ENCODE measurements around the gene CAST.

The CAST gene

DNA sequence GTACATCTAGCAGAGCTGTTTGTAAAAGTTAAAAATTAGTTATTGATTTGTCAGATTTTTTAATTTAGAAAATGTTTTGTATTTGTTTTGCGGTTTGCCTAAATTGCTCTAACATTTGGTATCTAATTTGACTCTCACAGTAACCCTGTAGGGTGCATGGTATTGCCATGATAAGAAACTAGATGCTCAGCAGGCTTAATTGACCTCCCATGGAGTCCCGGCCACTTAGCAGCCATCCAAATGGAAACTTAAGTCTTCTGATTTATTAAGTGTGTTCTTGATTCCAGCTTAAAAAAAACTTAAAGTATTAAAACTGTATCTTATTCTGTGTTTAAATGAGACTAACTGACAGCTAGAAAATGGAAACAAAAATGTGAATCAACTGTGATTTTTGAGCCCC, 54.5 kb downstream of the CAST start:
- no peak overlapping the region for H3K27ac ChIP-seq (ENCODE audit: low read depth, low read length)
- peaks cover 58% of the 10 kb centered on the region for H3K4me1 ChIP-seq (ENCODE audit: insufficient read depth, low read length)
- no peaks in the 10 kb centered on the region for H3K9me3 ChIP-seq (ENCODE audit: low read length)
- no peaks in the 10 kb centered on the region for H3K27me3 ChIP-seq (ENCODE audit: control insufficient read depth in 1 of 2, insufficient read depth in 2 of 2, low read length in 2 of 2)
- no peak overlapping the region for H3K4me3 ChIP-seq (ENCODE audit: low read depth in 1 of 2, low read length in 2 of 2)
- H3K36me3 ChIP-seq (ENCODE audit: insufficient read depth, low read length) = no peaks in the 10 kb centered on the region
- H3K9ac ChIP-seq (ENCODE audit: low read length) = no peak overlapping the region

DNA sequence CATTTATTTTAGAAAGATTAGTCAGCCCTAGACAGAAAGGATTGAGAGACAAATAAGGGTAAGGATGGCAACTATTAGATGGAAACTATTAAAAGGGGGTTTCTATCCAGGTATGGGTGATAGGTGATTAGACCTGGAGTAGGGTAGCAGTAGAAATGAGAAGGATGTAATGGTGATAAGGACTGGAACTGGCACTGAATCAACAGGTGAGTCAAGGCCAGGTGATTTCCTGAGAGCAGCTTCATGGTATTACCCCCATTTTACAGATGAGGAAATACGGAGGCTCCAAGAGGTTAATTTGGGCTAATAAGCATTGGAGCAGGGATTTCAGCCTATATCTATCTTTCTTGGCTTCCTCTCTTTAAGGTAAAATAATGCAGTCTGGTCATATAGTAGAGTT, 55.7 kb downstream of the CAST start:
- H3K27ac ChIP-seq (ENCODE audit: low read depth, low read length) = no peak overlapping the region

DNA sequence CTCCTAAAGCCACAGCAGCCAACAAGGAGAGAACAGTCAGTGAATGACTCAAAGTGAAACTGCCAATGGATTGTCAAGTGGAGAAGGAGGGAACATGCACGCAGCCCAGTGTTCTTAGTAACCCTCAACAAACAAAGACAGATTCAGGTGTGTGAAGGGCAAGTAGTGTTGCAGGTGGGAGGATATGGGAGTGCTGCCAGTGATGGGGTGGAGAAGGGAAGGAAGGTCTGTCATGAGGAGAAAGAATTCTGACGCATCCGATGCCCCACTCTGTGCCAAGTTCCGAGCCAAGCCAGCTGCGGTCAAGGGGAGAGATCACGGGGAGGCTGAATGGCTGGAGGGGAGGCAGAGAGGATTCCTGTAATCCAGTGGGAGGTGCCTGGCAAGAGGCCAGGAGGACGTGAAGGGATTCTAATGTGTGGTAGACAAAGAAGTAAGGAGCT, 56.5 kb downstream of the CAST start:
- no peak overlapping the region for H3K9ac ChIP-seq (ENCODE audit: low read length)
- H3K36me3 ChIP-seq (ENCODE audit: insufficient read depth, low read length) = no peaks in the 10 kb centered on the region
- no peak overlapping the region for H3K27ac ChIP-seq (ENCODE audit: low read depth, low read length)
- no peaks in the 10 kb centered on the region for H3K9me3 ChIP-seq (ENCODE audit: low read length)
- no peak overlapping the region for H3K4me3 ChIP-seq (ENCODE audit: low read depth in 1 of 2, low read length in 2 of 2)
- peaks cover 58% of the 10 kb centered on the region for H3K4me1 ChIP-seq (ENCODE audit: insufficient read depth, low read length)
- no peaks in the 10 kb centered on the region for H3K27me3 ChIP-seq (ENCODE audit: control insufficient read depth in 1 of 2, insufficient read depth in 2 of 2, low read length in 2 of 2)

More for the DNA sequence above, 55.7 kb downstream of the CAST start:
- Histone ChIP-seq H3K36me3 (ENCODE audit: insufficient read depth, low read length) (no peaks in the 10 kb centered on the region), H3K27me3 (ENCODE audit: control insufficient read depth in 1 of 2, insufficient read depth in 2 of 2, low read length in 2 of 2) (no peaks in the 10 kb centered on the region), H3K9me3 (ENCODE audit: low read length) (no peaks in the 10 kb centered on the region), H3K4me1 (ENCODE audit: insufficient read depth, low read length) (peaks cover 59% of the 10 kb centered on the region), H3K4me3 (ENCODE audit: low read depth in 1 of 2, low read length in 2 of 2) (no peak overlapping the region), H3K9ac (ENCODE audit: low read length) (no peak overlapping the region)

DNA sequence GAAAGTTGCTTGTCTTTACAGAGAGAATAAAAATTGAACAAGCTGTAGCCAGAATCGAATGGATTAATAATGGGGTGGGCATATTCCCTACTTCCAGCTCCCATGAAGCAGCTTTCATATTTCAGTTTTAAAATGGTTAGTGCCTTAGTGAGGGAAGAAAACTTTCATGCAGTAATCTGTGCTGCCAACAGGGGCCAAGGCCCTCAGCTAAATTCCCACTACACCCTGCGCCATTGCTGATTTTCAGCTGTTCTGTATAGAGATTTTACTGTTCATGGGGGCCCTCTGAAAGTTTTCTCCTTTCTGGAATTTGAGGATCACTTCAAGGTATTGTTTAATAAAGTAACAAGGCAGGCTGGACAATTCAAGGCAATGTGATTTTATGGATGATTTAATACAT, 58.2 kb downstream of the CAST start:
- no peaks in the 10 kb centered on the region for H3K36me3 ChIP-seq (ENCODE audit: insufficient read depth, low read length)
- no peak overlapping the region for H3K27ac ChIP-seq (ENCODE audit: low read depth, low read length)
- H3K4me1 ChIP-seq (ENCODE audit: insufficient read depth, low read length) = peaks cover 41% of the 10 kb centered on the region

DNA sequence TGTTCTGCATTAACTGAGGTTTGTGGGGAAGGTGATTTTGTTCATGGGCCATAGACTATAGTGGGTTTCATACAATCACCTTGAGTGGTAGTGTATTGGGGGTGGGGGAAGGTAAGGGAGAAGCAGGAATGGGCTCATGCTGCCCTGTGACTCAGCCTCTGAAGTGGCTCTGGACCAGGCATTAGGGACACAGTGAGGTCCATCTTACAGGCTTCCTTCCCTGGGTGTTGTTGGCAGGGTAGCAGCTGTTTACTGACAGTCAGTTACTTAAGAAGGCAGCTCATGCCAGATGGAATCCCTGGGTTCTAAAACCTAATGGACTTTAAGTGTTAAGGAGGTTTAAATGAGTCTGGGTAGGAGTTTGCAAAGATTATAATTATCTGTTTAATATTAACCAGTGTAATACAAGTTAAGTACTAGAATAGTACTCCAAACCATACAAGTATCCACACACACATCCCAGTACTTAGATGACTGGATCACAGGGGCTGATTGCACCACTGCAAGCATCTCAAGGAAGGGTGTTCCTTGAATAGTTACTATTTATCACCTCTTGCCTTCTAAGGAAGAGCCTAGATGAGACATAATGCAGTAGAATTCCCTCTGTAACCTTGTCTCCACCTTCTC, 59.3 kb downstream of the CAST start:
- H3K4me3 ChIP-seq (ENCODE audit: low read depth in 1 of 2, low read length in 2 of 2) = no peak overlapping the region
- peaks cover 31% of the 10 kb centered on the region for H3K4me1 ChIP-seq (ENCODE audit: insufficient read depth, low read length)
- H3K27me3 ChIP-seq (ENCODE audit: control insufficient read depth in 1 of 2, insufficient read depth in 2 of 2, low read length in 2 of 2) = no peaks in the 10 kb centered on the region
- no peak overlapping the region for H3K27ac ChIP-seq (ENCODE audit: low read depth, low read length)
- H3K9ac ChIP-seq (ENCODE audit: low read length) = no peak overlapping the region
- no peaks in the 10 kb centered on the region for H3K9me3 ChIP-seq (ENCODE audit: low read length)
- H3K36me3 ChIP-seq (ENCODE audit: insufficient read depth, low read length) = no peaks in the 10 kb centered on the region

More for the DNA sequence above, 58.2 kb downstream of the CAST start:
- no peak overlapping the region for H3K9ac ChIP-seq (ENCODE audit: low read length)
- H3K9me3 ChIP-seq (ENCODE audit: low read length) = no peaks in the 10 kb centered on the region
- no peak overlapping the region for H3K4me3 ChIP-seq (ENCODE audit: low read depth in 1 of 2, low read length in 2 of 2)
- no peaks in the 10 kb centered on the region for H3K27me3 ChIP-seq (ENCODE audit: control insufficient read depth in 1 of 2, insufficient read depth in 2 of 2, low read length in 2 of 2)

DNA sequence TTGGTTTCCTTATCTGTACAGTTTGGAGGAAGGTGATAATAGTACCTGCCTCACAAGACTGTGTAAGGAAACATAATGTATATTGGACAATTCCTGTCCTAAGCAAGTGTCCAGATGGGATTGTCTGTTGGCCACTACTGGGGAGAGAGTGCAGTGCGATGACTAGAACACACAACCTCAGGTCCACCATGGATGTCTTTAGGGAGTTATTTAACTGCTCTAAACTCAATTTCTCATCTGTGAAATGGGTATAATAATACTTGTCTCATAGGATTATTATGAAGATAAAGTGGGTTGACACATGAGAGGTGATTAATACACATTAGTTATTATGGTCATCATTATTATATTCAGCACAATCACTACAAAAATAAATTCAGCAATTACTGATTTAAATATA, 63.1 kb downstream of the CAST start:
- H3K36me3 ChIP-seq (ENCODE audit: insufficient read depth, low read length) = peaks cover 18% of the 10 kb centered on the region
- H3K4me1 ChIP-seq (ENCODE audit: insufficient read depth, low read length) = peaks cover 22% of the 10 kb centered on the region
- H3K9ac ChIP-seq (ENCODE audit: low read length) = no peak overlapping the region
- no peak overlapping the region for H3K4me3 ChIP-seq (ENCODE audit: low read depth in 1 of 2, low read length in 2 of 2)
- H3K27ac ChIP-seq (ENCODE audit: low read depth, low read length) = no peak overlapping the region
- no peaks in the 10 kb centered on the region for H3K27me3 ChIP-seq (ENCODE audit: control insufficient read depth in 1 of 2, insufficient read depth in 2 of 2, low read length in 2 of 2)
- no peaks in the 10 kb centered on the region for H3K9me3 ChIP-seq (ENCODE audit: low read length)

DNA sequence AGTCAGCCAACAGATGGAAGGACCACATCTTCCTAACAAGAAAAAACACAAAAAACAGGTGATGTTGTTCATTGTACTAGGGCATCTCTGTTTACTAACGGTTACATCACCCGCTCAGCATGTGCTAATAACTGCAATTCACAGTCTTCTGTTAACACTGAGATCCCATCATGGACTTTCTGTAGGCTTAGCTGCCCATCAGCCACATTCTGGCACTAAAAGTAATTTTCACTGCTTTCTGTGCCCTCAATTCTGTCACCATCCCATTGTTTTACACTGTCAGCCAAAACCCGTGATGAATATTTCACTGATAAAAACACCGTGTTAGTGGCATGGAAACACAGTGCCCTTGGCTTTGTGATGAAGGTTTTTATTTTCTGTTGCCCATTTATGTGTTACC, 64.6 kb downstream of the CAST start:
- peaks cover 7% of the 10 kb centered on the region for H3K4me1 ChIP-seq (ENCODE audit: insufficient read depth, low read length)

DNA sequence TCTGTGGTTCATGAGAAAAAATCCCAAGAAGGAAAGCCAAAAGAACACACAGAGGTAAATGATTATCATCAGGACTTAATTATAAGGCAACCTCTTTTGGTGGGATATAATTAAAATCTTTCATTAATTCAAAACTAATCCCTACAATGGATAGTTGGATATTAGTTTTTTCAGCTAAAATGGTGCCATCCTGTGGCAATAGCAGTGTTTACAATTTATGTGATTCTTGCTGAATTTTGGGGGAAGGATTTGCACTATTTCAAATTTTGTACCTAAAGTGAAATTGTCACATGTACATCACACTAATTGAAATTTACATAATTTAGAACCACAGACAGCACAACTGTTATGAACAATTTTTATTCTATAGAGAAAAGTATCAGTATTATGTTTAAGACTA, 67.0 kb downstream of the CAST start:
- Histone ChIP-seq H3K27me3 (ENCODE audit: control insufficient read depth in 1 of 2, insufficient read depth in 2 of 2, low read length in 2 of 2) (no peaks in the 10 kb centered on the region), H3K4me1 (ENCODE audit: insufficient read depth, low read length) (no peaks in the 10 kb centered on the region), H3K4me3 (ENCODE audit: low read depth in 1 of 2, low read length in 2 of 2) (no peak overlapping the region), H3K9me3 (ENCODE audit: low read length) (no peaks in the 10 kb centered on the region), H3K36me3 (ENCODE audit: insufficient read depth, low read length) (peaks cover 26% of the 10 kb centered on the region), H3K9ac (ENCODE audit: low read length) (no peak overlapping the region), H3K27ac (ENCODE audit: low read depth, low read length) (no peak overlapping the region)

More for the DNA sequence above, 64.6 kb downstream of the CAST start:
- Histone ChIP-seq H3K27me3 (ENCODE audit: control insufficient read depth in 1 of 2, insufficient read depth in 2 of 2, low read length in 2 of 2) (no peaks in the 10 kb centered on the region), H3K9ac (ENCODE audit: low read length) (no peak overlapping the region), H3K4me3 (ENCODE audit: low read depth in 1 of 2, low read length in 2 of 2) (no peak overlapping the region), H3K36me3 (ENCODE audit: insufficient read depth, low read length) (peaks cover 26% of the 10 kb centered on the region), H3K27ac (ENCODE audit: low read depth, low read length) (no peak overlapping the region), H3K9me3 (ENCODE audit: low read length) (no peaks in the 10 kb centered on the region)

DNA sequence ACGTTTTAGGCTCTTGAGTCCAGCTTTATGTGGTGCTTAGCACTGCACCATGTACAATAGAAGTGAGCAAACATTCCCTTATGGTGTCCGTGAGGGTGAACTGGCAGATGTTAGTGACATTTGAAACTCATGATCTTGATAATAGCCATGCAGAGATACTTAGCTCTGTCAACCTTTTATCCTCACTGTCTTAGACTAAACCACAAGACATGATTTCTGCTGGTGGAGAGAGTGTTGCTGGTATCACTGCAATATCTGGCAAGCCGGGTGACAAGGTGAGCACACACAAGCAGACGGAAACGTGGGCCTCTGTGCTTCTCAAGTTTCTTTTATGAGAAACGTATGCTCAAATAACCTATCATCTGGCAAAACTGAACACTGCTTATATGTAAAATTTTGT, 68.4 kb downstream of the CAST start:
- no peak overlapping the region for H3K27ac ChIP-seq (ENCODE audit: low read depth, low read length)
- H3K4me1 ChIP-seq (ENCODE audit: insufficient read depth, low read length) = no peaks in the 10 kb centered on the region
- no peaks in the 10 kb centered on the region for H3K9me3 ChIP-seq (ENCODE audit: low read length)
- H3K36me3 ChIP-seq (ENCODE audit: insufficient read depth, low read length) = peaks cover 26% of the 10 kb centered on the region
- H3K27me3 ChIP-seq (ENCODE audit: control insufficient read depth in 1 of 2, insufficient read depth in 2 of 2, low read length in 2 of 2) = no peaks in the 10 kb centered on the region
- no peak overlapping the region for H3K4me3 ChIP-seq (ENCODE audit: low read depth in 1 of 2, low read length in 2 of 2)
- no peak overlapping the region for H3K9ac ChIP-seq (ENCODE audit: low read length)

DNA sequence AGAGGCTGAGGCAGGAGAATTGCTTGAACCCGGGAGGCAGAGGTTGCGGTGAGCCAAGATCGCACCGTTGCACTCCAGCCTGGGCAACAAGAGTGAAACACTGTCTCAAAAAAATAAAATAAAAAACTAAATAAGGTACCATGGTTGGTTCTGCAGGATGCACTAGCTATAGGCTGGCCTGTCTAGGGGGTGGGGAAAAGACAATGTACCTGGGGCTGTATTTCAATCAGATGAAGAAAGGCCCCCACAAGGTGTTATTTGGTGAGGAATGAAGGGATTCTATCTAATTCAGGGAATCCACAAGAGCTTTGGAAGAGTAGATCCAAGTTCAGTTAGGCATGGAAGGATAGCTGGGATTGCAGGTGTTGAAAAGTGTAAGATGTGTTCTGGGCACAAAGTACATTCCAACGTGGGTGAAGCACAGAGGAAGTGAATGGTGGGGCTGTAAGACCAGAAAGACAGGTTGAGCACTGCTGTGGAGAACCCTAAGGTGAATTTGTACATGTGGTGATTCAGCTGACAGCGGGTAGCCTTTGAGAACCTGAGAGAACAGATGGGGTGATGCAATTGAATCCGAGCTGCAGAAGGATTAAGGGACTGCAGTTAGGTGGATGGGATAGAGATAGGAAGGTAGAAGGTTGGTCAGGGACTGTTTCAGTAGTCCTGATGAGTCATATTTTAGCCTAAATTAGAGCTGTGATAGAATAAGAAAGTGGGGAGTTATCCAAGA, 71.8 kb downstream of the CAST start:
- no peaks in the 10 kb centered on the region for H3K9me3 ChIP-seq (ENCODE audit: low read length)
- peaks cover 37% of the 10 kb centered on the region for H3K36me3 ChIP-seq (ENCODE audit: insufficient read depth, low read length)
- H3K4me3 ChIP-seq (ENCODE audit: low read depth in 1 of 2, low read length in 2 of 2) = no peak overlapping the region
- no peaks in the 10 kb centered on the region for H3K4me1 ChIP-seq (ENCODE audit: insufficient read depth, low read length)
- H3K27ac ChIP-seq (ENCODE audit: low read depth, low read length) = no peak overlapping the region
- H3K27me3 ChIP-seq (ENCODE audit: control insufficient read depth in 1 of 2, insufficient read depth in 2 of 2, low read length in 2 of 2) = no peaks in the 10 kb centered on the region
- H3K9ac ChIP-seq (ENCODE audit: low read length) = no peak overlapping the region

DNA sequence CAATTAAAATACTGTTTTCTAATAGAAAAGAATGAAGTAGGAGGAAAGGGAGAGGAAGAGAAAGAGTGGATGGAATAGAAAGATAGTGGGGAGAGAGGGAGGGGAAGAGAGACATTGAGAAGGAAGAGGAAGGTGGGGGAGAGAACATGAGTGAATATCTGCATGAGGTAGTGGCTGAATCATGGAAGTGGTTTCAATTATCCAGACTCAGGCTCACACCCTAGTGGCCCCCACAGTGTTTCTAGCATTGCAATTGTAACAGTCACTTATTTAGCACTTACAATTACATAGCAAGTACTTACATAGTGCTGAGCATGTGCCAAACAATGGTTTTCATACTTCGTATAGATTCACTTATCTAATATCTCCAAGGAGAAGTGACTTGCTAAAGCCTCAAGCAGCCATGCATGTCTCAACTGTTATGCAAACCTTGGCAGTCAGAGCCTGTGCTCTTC, 72.7 kb downstream of the CAST start:
- Histone ChIP-seq H3K9me3 (ENCODE audit: low read length) (no peaks in the 10 kb centered on the region), H3K4me3 (ENCODE audit: low read depth in 1 of 2, low read length in 2 of 2) (no peak overlapping the region), H3K27me3 (ENCODE audit: control insufficient read depth in 1 of 2, insufficient read depth in 2 of 2, low read length in 2 of 2) (no peaks in the 10 kb centered on the region), H3K9ac (ENCODE audit: low read length) (no peak overlapping the region), H3K27ac (ENCODE audit: low read depth, low read length) (no peak overlapping the region), H3K4me1 (ENCODE audit: insufficient read depth, low read length) (no peaks in the 10 kb centered on the region), H3K36me3 (ENCODE audit: insufficient read depth, low read length) (peaks cover 38% of the 10 kb centered on the region)

DNA sequence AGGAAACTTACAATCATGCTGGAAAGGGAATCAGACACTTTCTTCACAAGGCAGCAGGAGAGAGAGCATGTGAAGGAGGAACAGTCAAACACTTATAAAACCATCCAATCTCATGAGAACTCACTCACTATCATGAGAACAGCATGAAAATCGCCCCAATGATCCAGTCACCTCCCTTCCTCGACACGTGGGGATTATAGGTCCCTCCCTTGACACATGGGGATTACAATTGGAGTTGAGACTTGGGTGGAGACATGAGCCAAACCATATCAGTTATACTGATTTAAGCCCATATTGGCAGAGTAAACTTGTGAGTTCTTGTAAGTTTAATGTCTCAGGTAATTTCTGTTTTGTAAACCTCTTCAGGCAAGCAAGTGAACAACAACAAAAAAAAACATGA, 74.8 kb downstream of the CAST start:
- Histone ChIP-seq H3K36me3 (ENCODE audit: insufficient read depth, low read length) (peaks cover 49% of the 10 kb centered on the region), H3K27ac (ENCODE audit: low read depth, low read length) (no peak overlapping the region), H3K4me3 (ENCODE audit: low read depth in 1 of 2, low read length in 2 of 2) (no peak overlapping the region), H3K9ac (ENCODE audit: low read length) (no peak overlapping the region), H3K9me3 (ENCODE audit: low read length) (no peaks in the 10 kb centered on the region), H3K4me1 (ENCODE audit: insufficient read depth, low read length) (peaks cover 7% of the 10 kb centered on the region), H3K27me3 (ENCODE audit: control insufficient read depth in 1 of 2, insufficient read depth in 2 of 2, low read length in 2 of 2) (no peaks in the 10 kb centered on the region)
